HG03354 (cell line): ENCODE data around the gene TMEM9.

ENCODE experiments used
- ATAC-seq: cut with Tn5 transposase; IDR thresholded peaks from one replicate; pipeline ENCODE4 v1.9.1; 2021; ENCODE audit warnings: mild to moderate bottlenecking; ENCODE audit not compliant: unreplicated experiment, poor library complexity, severe bottlenecking

Gene TMEM9

GRCh38 chr1:201112173-201112731 lies 42.0 kb downstream of the TMEM9 start, which contains the start of gene CACNA1S:
Gene CACNA1S, minus strand, starts transcription at chr1:201112426. Its CDS starts 87 bp downstream, at chr1:201112339.
- no peak for ATAC-seq

GRCh38 chr1:201111672-201112071 lies 42.6 kb downstream of the TMEM9 start:
- ATAC-seq: no peak

GRCh38 chr1:201111156-201111555 lies 43.1 kb downstream of the TMEM9 start:
- ATAC-seq: no peak

GRCh38 chr1:201110616-201111015 lies 43.7 kb downstream of the TMEM9 start:
- no peak for ATAC-seq

DNA sequence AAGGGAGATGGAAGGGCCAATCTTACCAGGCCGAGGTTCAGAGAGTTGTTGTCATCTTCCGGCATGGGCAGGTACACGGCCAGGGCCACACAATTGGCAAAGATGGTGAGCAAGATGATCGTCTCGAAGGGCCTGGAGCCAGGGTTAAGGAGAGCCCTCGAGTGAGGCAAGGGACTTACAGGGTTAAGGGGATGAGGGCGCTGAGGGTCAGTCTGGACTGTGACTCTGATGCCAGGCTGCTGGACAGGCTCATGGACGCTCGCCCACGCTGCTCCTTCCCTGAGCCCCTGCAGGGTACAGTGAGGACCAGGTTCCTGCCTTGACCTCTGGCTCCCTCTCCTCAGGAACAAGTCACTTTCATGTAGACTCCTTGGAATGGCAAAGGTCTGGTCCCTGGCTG lies 44.1 kb downstream of the TMEM9 start:
- ATAC-seq: no peak

DNA sequence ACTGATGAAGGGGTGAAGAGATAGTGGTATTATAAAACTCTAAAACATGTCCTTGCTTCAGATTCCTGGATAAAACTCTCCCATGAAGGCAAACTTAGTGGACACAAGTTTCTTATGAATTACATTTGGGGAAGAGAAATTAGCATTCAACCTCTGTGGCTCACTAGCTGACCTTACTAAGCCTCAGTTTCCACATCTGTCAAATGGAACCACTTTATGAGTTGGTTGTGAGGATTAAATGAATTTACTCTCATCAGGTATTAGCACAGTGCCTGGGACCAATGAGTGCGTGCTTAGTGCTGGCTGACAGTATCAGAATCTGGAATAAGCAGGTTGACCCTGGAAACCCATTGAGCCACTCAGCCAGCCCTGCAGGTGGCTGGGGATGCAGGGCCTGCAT lies 44.6 kb downstream of the TMEM9 start:
- no peak for ATAC-seq

GRCh38 chr1:201108614-201109013 lies 45.7 kb downstream of the TMEM9 start:
- no peak for ATAC-seq

GRCh38 chr1:201105688-201106087 lies 48.6 kb downstream of the TMEM9 start:
- ATAC-seq: no peak

DNA sequence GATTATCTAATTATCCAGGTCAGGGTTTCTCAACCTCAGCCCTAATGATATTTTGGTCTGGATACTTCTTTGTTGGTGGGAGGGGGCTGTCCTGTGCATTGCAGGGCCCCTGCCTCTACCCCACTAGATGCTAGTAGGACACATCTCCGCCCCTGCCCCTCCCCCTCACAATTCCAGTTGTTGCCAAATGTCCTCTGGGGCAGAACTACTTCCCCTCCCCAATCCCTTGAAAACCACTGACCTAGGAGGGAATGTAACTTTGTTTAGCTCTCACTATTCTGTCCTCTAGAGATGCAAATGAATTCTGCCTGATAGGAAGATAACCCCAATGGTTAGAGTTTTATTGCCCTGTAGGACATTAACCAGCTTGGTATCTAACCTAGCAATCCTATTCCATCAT lies 50.1 kb downstream of the TMEM9 start:
- ATAC-seq: no peak

DNA sequence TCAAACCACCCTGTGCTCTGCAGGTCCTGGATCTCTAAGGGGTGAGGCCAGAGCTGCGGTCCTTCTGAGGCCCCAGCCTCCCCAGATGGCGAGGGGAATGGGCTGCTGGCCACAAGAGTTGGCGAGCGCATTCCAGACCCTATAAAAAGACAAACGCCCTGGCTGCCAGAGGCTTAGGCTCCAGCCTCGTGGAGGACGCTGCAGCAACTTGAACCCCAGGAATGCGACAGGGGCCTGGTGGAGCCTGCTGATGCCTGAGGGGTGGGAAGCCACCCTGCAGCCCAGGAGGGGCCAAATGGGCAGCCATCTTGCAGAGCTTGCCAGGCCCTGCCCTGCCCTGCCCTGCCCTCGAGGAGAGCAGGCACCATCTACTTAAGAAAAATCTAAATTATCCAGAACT lies 50.6 kb downstream of the TMEM9 start:
- no peak for ATAC-seq

- no peak for ATAC-seq
Measured at GRCh38 chr1:201100169-201100930, 53.9 kb downstream of the TMEM9 start.

- no peak for ATAC-seq
Measured at GRCh38 chr1:201098992-201099677, 55.1 kb downstream of the TMEM9 start.

DNA sequence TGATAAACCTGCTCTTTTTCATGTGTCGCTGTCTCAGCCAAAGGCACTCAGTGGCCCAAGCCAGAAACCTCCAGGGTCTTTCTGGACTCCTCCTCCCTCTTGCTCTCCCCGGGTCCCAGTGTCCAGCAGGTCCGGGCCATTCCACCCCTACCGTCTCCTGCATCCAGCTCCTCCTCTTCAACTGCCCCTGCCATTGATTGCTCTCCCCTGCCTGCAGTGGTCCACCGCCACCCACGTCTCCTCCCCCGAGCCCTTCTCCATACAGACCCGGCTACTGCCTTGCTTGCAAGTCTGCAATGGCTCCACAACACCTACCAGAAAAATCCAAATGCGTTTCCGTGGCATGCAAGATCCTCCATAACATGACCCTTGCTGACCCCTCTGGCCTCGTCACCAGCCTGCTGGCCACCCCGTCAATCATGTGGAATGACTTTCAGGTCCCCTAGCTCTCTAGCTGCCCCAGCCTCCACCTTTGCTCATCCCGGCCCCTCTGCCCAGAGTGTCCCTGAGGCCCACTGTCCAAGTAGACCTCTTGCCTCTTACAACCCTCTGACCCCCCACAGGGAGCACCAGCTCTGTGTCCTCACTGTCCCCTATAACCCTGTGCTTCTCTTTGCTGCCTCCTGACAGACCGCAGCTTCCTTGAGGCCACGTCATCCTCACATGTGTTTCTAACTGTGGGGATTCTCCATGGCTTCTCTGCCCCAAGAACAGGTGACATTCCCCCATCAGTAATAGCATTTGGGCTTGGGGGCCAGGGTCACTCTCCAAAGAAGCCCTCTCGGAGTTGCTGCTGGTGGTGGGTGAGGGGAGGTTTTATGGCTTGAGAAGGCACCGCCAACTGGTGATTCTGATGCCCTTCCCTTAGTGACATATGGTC lies 57.1 kb downstream of the TMEM9 start:
- ATAC-seq: no peak

DNA sequence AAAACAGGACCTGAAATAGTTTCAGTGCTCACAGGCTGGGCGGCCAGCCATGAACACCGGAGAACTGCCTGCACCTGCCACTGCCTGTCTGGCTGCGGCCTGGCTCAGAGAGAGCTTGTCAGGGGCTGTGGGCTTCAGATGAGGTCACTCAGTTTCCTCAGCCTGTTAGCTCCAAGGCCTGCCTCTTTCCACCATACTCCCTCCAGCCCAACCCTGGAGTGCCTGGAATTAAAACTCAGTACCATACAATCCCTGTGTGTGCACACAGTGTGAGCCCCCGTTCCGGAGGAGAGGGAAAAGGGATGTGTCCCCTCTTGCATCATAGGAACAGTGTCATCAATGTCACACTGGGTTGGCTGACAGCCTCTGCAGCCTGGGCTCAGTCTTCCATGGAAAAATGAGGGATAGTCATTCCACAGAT lies 58.2 kb downstream of the TMEM9 start:
- ATAC-seq: no peak

DNA sequence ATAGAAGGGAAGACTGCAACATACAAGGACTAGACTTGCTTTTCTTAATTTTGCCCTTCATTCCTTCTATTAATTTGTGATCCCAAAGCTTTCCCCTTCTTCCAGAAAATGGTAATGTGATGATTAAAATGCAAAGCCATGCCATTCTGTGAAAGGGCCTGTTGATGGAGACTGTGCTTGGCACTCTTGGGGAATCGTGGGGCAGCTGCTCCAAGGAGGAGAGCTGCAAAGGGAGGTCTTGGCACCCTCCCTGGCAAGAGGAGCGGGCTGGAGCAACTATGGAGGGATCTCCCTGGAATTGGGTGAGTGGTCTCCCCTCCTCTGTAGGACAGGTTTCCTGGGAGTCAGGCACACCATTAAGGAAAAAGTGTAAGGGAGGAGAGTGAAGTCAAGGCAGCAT lies 58.7 kb downstream of the TMEM9 start:
- ATAC-seq: no peak

DNA sequence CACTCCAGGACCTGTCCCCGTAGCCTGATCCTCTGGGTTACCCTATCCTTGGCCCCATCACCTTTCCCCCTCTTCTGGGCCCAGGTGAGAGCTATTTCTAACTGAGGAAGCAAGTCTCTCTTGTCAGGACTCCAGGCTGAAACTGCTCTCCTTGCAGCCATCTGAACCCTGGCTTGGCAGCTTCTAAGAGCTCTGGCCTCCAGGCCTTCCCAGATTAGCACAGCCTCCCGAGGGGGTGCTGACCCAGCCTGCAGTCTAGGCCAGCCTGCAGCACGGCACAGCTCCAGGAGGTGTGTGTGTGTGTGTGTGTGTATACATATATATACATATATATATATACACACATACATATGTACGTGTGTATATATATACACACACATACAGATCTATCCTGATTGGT lies 59.4 kb downstream of the TMEM9 start:
- ATAC-seq: no peak

DNA sequence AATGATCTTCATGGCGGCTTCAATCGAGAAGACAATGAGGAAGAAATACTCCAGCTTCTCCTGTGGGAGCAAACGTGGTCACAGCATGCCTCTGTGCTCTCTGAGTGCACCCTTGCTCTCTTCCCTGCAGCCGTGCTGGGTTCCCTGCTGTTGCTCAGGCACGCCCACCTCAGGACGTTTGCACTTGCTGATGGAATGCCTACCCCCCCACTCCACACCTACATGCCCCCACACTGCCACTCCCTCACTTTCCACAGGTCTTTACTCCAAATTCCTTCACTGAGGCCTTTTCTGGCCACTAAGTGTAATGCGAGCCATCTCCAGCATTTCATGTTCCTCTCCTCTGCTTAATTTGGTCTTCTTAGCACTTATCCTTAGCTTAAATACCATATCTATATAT lies 60.3 kb downstream of the TMEM9 start:
- ATAC-seq: no peak

DNA sequence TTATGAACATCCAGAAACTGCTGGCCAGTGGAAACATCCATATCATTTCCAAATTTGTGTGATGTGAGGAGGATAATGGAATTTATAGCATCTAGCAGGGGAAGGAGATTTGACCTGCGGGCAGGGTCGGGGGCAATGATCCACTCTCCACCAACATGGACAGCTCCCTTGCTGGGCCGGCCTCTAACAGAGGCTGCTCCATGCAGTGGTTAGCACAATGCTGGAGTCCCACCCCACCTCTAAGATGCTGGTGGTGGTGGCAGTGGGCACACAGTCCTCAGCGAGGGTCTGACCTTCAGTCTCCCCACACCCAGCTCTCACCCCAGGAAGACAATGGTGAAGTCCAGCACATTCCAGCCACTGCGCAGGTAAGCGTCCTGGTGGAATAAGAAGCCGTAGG lies 60.7 kb downstream of the TMEM9 start:
- no peak for ATAC-seq

DNA sequence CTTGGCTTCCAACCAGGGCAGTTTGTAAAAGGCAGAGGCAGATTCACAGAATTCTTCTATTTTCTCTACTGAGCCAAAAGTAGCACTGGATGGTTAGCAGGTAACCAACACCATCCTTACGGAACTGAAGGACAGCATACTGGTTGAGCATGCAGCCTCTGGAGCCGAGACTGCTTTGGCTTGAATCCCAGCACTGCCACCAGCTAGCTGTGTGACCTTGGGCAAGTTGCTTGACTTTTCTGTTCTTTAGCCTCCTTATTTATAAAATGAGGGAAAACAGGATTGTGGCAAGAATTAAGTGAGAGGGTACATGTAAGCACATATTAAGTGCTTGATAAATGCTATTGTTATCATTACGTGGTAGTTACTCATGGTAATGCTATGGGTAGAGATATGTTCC lies 61.5 kb downstream of the TMEM9 start:
- ATAC-seq: no peak

- ATAC-seq: no peak
Measured at GRCh38 chr1:201091256-201091655, 63.0 kb downstream of the TMEM9 start.
